Measurements from ENCODE around the gene HSP90AB1. TPM values are rescaled to one million over a fixed set of nuclear protein-coding genes. Genes with fewer than 3 reads are reported as not detected.
A peak's percentile ranks its signal among the peaks of the same experiment; 100 is the strongest.

The HSP90AB1 gene
- total RNA-seq, 1 experiment from 2014 or later: 967 TPM

- Mint-ChIP-seq H3K27ac (ENCODE audit: unreplicated experiment) (no peak overlapping the region), H3K36me3 (ENCODE audit: insufficient read depth, unreplicated experiment) (peaks cover 22% of the 10 kb centered on the region), H3K4me1 (ENCODE audit: low read depth, unreplicated experiment) (peaks cover 7% of the 10 kb centered on the region), H3K4me3 (ENCODE audit: unreplicated experiment) (peak overlapping the region; percentile 66), H3K9me3 (ENCODE audit: unreplicated experiment) (no peaks in the 10 kb centered on the region), H3K27me3 (ENCODE audit: insufficient read depth, unreplicated experiment) (peaks cover 12% of the 10 kb centered on the region)
- peak in 1 of 2 experiments; percentile 54 for DNase-seq
- POLR2A ChIA-PET: interaction anchor here (0.5 to 0.6 kb wide), 3 partner anchors 13 to 131 kb away, joined by 3 to 4 read pairs (median 3); no protein-coding TSS in a partner anchor
- TF ChIP-seq, protein P1, sequence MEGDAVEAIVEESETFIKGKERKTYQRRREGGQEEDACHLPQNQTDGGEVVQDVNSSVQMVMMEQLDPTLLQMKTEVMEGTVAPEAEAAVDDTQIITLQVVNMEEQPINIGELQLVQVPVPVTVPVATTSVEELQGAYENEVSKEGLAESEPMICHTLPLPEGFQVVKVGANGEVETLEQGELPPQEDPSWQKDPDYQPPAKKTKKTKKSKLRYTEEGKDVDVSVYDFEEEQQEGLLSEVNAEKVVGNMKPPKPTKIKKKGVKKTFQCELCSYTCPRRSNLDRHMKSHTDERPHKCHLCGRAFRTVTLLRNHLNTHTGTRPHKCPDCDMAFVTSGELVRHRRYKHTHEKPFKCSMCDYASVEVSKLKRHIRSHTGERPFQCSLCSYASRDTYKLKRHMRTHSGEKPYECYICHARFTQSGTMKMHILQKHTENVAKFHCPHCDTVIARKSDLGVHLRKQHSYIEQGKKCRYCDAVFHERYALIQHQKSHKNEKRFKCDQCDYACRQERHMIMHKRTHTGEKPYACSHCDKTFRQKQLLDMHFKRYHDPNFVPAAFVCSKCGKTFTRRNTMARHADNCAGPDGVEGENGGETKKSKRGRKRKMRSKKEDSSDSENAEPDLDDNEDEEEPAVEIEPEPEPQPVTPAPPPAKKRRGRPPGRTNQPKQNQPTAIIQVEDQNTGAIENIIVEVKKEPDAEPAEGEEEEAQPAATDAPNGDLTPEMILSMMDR (IDR thresholded peaks at IDR 0.05; ENCODE audit: insufficient read depth in 1 of 2, low read depth in 1 of 2, low read length in 1 of 2, severe bottlenecking in 1 of 2, unreplicated experiment in 1 of 2): no peak
- CTCF ChIA-PET: interaction anchor here (0.6 to 2.8 kb wide), 5 partner anchors 8 to 47 kb away, joined by 3 to 13 read pairs (median 8); partner anchors contain the start of gene AARS2
- peak overlapping the region; percentile 49 for H3K4me3 ChIP-seq (ENCODE audit: low read depth, low read length)
- BruUV-seq (replicated peaks): no TSS peak
- H3K9me3 ChIP-seq: no peaks in the 10 kb centered on the region
- peaks cover 4% of the 10 kb centered on the region; the same call in 1 of the 2 replicates for H3K27me3 ChIP-seq (replicated peaks; ENCODE audit: control insufficient read depth, insufficient read depth, low read length)
- H3K4me1 ChIP-seq: peaks cover 9% of the 10 kb centered on the region; the same call in 1 of the 2 replicates
- H3K36me3 ChIP-seq (ENCODE audit: control insufficient read depth, insufficient read depth, low read length): no peaks in the 10 kb centered on the region
- intact Hi-C loops (cut with micrococcal nuclease; ENCODE audit: unreplicated experiment): no loop called here
Measured at GRCh38 chr6:44297063-44298038, 50.5 kb downstream of the HSP90AB1 start.

GRCh38 chr6:44298055-44298803, 51.3 kb downstream of the HSP90AB1 start:
- peak overlapping the region; percentile 66 for H3K4me3 Mint-ChIP-seq (ENCODE audit: unreplicated experiment)
- Histone ChIP-seq H3K9me3 (no peaks in the 10 kb centered on the region), H3K4me3 (ENCODE audit: low read depth, low read length) (peak overlapping the region; percentile 49; the same call in 1 of the 2 replicates), H3K36me3 (ENCODE audit: control insufficient read depth, insufficient read depth, low read length) (no peaks in the 10 kb centered on the region), H3K4me1 (peaks cover 9% of the 10 kb centered on the region; the same call in 1 of the 2 replicates), H3K27me3 (replicated peaks; ENCODE audit: control insufficient read depth, insufficient read depth, low read length) (peaks cover 4% of the 10 kb centered on the region; the same call in 1 of the 2 replicates)
- DNase-seq: no peak
- peaks cover 11% of the 10 kb centered on the region for H3K27me3 Mint-ChIP-seq (ENCODE audit: insufficient read depth, unreplicated experiment)
- peaks cover 7% of the 10 kb centered on the region for H3K4me1 Mint-ChIP-seq (ENCODE audit: low read depth, unreplicated experiment)
- peaks cover 25% of the 10 kb centered on the region for H3K36me3 Mint-ChIP-seq (ENCODE audit: insufficient read depth, unreplicated experiment)
- no TSS peak for BruUV-seq (replicated peaks)
- CTCF ChIA-PET: interaction anchor here (0.6 to 2.8 kb wide), 5 partner anchors 14 to 112 kb away, joined by 3 to 13 read pairs (median 8); partner anchors contain the start of gene AARS2
- intact Hi-C loops (cut with micrococcal nuclease; ENCODE audit: unreplicated experiment): no loop called here
- no peak overlapping the region for H3K27ac Mint-ChIP-seq (ENCODE audit: unreplicated experiment)
- no peaks in the 10 kb centered on the region for H3K9me3 Mint-ChIP-seq (ENCODE audit: unreplicated experiment)
- TF ChIP-seq, protein P1 (IDR thresholded peaks at IDR 0.05; ENCODE audit: insufficient read depth in 1 of 2, low read depth in 1 of 2, low read length in 1 of 2, severe bottlenecking in 1 of 2, unreplicated experiment in 1 of 2): no peak
- POLR2A ChIA-PET: interaction anchor here (0.5 kb wide), 1 partner anchor 130 kb away, joined by 3 read pairs; no protein-coding TSS in a partner anchor

DNA sequence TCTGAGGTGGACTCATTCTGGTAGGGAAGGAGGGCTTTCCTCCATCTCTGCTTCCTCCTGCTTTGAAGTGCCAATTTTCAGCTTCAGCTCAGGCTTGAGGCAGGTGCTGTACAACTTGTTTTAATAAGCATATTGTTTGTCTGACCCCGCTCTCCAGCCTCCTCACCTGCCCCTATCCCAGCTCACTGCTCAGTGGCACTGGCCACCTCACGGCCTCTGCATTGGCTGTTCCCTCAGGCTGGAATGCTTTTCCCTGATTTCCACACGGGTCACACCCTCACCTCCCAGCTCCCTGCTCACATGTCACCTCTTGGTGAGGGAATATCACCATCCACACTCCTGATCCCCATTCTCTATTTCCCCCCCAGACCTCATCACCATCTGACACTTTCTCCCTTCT, 52.0 kb downstream of the HSP90AB1 start:
- no peak overlapping the region for H3K27ac Mint-ChIP-seq (ENCODE audit: unreplicated experiment)
- peaks cover 31% of the 10 kb centered on the region for H3K36me3 Mint-ChIP-seq (ENCODE audit: insufficient read depth, unreplicated experiment)
- no peak overlapping the region for H3K4me3 Mint-ChIP-seq (ENCODE audit: unreplicated experiment)
- ChIA-PET CTCF (interaction anchor here (0.6 to 2.8 kb wide), 3 partner anchors 14 to 113 kb away, joined by 3 to 13 read pairs (median 10); partner anchors contain the start of gene AARS2), POLR2A (no interaction called here)
- H3K27me3 ChIP-seq (replicated peaks; ENCODE audit: control insufficient read depth, insufficient read depth, low read length): peaks cover 4% of the 10 kb centered on the region; the same call in 1 of the 2 replicates
- no peaks in the 10 kb centered on the region for H3K9me3 ChIP-seq
- no peak for DNase-seq
- H3K36me3 ChIP-seq (ENCODE audit: control insufficient read depth, insufficient read depth, low read length): peaks cover 2% of the 10 kb centered on the region; the same call in 1 of the 2 replicates
- intact Hi-C loops (cut with micrococcal nuclease; ENCODE audit: unreplicated experiment): no loop called here
- H3K9me3 Mint-ChIP-seq (ENCODE audit: unreplicated experiment): no peaks in the 10 kb centered on the region
- TF ChIP-seq, protein P1 (IDR thresholded peaks at IDR 0.05; ENCODE audit: insufficient read depth in 1 of 2, low read depth in 1 of 2, low read length in 1 of 2, severe bottlenecking in 1 of 2, unreplicated experiment in 1 of 2): no peak
- peaks cover 7% of the 10 kb centered on the region for H3K4me1 Mint-ChIP-seq (ENCODE audit: low read depth, unreplicated experiment)
- H3K4me1 ChIP-seq: peaks cover 9% of the 10 kb centered on the region; the same call in 1 of the 2 replicates
- BruUV-seq (replicated peaks): no TSS peak
- H3K4me3 ChIP-seq (ENCODE audit: low read depth, low read length): no peak overlapping the region
- peaks cover 11% of the 10 kb centered on the region for H3K27me3 Mint-ChIP-seq (ENCODE audit: insufficient read depth, unreplicated experiment)
